ENCODE data around the gene ZNF460.

DNA sequence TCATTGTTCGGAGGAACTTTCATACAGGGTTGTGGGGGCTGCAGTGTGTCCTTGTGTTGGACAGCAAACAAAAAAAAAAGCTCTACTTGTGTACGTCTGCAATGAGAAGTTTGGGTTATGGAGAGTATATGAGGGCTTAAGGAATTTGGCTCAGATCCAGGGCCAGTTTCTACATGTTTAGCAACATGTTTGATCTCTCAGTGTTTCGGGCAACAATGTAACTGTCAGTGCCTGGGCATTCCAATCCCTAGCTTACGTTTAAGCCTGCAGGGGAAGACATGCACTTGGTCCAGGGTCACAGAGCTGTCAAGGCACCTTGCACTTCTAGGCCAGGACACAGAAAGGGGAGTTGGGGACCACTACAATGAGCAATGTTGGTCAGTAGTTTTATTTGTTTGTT lies 53.9 kb downstream of the ZNF460 start:
- TF ChIP-seq, protein P1, sequence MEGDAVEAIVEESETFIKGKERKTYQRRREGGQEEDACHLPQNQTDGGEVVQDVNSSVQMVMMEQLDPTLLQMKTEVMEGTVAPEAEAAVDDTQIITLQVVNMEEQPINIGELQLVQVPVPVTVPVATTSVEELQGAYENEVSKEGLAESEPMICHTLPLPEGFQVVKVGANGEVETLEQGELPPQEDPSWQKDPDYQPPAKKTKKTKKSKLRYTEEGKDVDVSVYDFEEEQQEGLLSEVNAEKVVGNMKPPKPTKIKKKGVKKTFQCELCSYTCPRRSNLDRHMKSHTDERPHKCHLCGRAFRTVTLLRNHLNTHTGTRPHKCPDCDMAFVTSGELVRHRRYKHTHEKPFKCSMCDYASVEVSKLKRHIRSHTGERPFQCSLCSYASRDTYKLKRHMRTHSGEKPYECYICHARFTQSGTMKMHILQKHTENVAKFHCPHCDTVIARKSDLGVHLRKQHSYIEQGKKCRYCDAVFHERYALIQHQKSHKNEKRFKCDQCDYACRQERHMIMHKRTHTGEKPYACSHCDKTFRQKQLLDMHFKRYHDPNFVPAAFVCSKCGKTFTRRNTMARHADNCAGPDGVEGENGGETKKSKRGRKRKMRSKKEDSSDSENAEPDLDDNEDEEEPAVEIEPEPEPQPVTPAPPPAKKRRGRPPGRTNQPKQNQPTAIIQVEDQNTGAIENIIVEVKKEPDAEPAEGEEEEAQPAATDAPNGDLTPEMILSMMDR (IDR thresholded peaks at IDR 0.05) = no peak
- TF ChIP-seq POLR2A (IDR thresholded peaks at IDR 0.05) = no peak
